HepG2 (cell line): ENCODE measurements around the gene SOAT2. TPM values are rescaled to one million over a fixed set of nuclear protein-coding genes. Genes with fewer than 3 reads are reported as not detected.

Source experiments
- ATAC-seq: fragments of 200-7000 bp; cut with Tn5 transposase; 3 replicates; pipeline ENCODE4 v1.9.1; 2020; ENCODE audit warnings: mild to moderate bottlenecking, moderate library complexity
- BruUV-seq: library from RNA; stranded (reverse); fragments of 400-500 nt; replicated peaks from 2 replicates; lab custom pipeline; 2021; lab: Mats Ljungman, UMichigan
- CTCF ChIA-PET: fragments of 300-600 bp; formaldehyde crosslinking; extraction: SDS; loops from one replicate; lab custom pipeline; 2021; ENCODE audit warnings: low total read pairs, inconsistent platforms, low intra/inter-chr PET ratio; lab: Yijun Ruan, JAX
- POLR2A ChIA-PET: fragments of 350-600 bp; sonication (Branson Sonifier 250); formaldehyde crosslinking; loops from one replicate; lab custom pipeline; 2020; ENCODE audit warnings: antibody characterized with exemption, inconsistent platforms; lab: Yijun Ruan, JAX
- DNase-seq: peaks from one replicate; pipeline ENCODE4 v3.0.0-alpha.2; 2015; ENCODE audit warnings: low spot score
- FAIRE-seq: peaks from 3 replicates; lab custom pipeline; 2011; peaks lifted over from hg19 to GRCh38; lab: Jason Lieb, UNC
- H2AFZ ChIP-seq: one replicate; pipeline ENCODE4 v1.6.1; 2011; ENCODE audit warnings: low read length, inconsistent platforms
- H3K27ac ChIP-seq: fragments of 300-600 bp; 3 replicates; pipeline ENCODE4 v1.8.0; 2011; ENCODE audit warnings: mixed run types, mild to moderate bottlenecking, mixed read lengths, low read length, inconsistent platforms; ENCODE audit not compliant: insufficient read depth; ENCODE audit errors: extremely low read length
- H3K27me3 ChIP-seq, 2 experiments: fragments of 200-600 bp in 1 of 2; 2 replicates in 1 of 2; 3 replicates in 1 of 2; pipeline versions ENCODE4 v1.6.0 to v1.8.0; 2011; ENCODE audit warnings: low read length in 2 of 2, mild to moderate bottlenecking in 2 of 2, moderate library complexity in 2 of 2, inconsistent platforms in 1 of 2; ENCODE audit not compliant: insufficient read depth in 2 of 2, control insufficient read depth in 1 of 2
- H3K36me3 ChIP-seq, 2 experiments: fragments of 200-600 bp in 1 of 2; replicated peaks in 1 of 2; 2 replicates in 1 of 2; 3 replicates in 1 of 2; pipeline versions ENCODE4 v1.5.1 to v1.8.0; 2011; ENCODE audit warnings: low read length in 2 of 2, inconsistent platforms in 1 of 2; ENCODE audit not compliant: insufficient read depth in 2 of 2, control insufficient read depth in 1 of 2
- H3K4me1 ChIP-seq: 2 replicates; pipeline ENCODE4 v1.5.1; 2012; ENCODE audit warnings: low read length, inconsistent platforms; ENCODE audit not compliant: insufficient read depth
- H3K4me2 ChIP-seq: 2 replicates; pipeline ENCODE4 v1.6.0; 2011; ENCODE audit warnings: low read depth, low read length, inconsistent platforms
- H3K4me3 ChIP-seq, 3 experiments: fragments of 200-600 bp in 1 of 3; sonication (generic), shearing (Covaris generic) in 1 of 3; replicated peaks in 1 of 3; 2 replicates each; pipeline ENCODE4 v1.5.1; 2011 to 2016; ENCODE audit warnings: low read length in 3 of 3, inconsistent platforms in 2 of 3, low read depth in 2 of 3, mild to moderate bottlenecking in 2 of 3, control low read depth in 1 of 3, mixed read lengths in 1 of 3; ENCODE audit not compliant: insufficient read depth in 1 of 3
- H3K79me2 ChIP-seq: one replicate; pipeline ENCODE4 v1.6.1; 2011; ENCODE audit warnings: low read length, inconsistent platforms; ENCODE audit not compliant: insufficient read depth
- H3K9ac ChIP-seq: 2 replicates; pipeline ENCODE4 v1.6.0; 2011; ENCODE audit warnings: mild to moderate bottlenecking, low read depth, low read length, inconsistent platforms; ENCODE audit not compliant: insufficient read depth
- H3K9me3 ChIP-seq: 2 replicates; pipeline ENCODE4 v1.5.1; 2012; ENCODE audit warnings: mild to moderate bottlenecking, low read length
- H4K20me1 ChIP-seq: 2 replicates; pipeline ENCODE4 v1.6.0; 2011; ENCODE audit warnings: inconsistent platforms, mild to moderate bottlenecking, low read length, moderate library complexity; ENCODE audit not compliant: insufficient read depth
- CERS6 ChIP-seq: sonication (generic); formaldehyde crosslinking; IDR thresholded peaks from 2 replicates; pipeline ENCODE4 v1.5.0; 2020; ENCODE audit warnings: missing genetic modification reagents
- GATA4 ChIP-seq: sonication (generic); IDR thresholded peaks from 2 replicates; pipeline ENCODE4 v1.6.1; 2016; ENCODE audit warnings: antibody characterized with exemption, low read depth, borderline replicate concordance
- GATAD2A ChIP-seq: IDR thresholded peaks from 2 replicates; pipeline ENCODE4 v1.6.1; 2016
- GLI4 ChIP-seq: sonication (generic); formaldehyde crosslinking; IDR thresholded peaks from 2 replicates; pipeline ENCODE4 v1.5.1; 2020; ENCODE audit warnings: missing genetic modification reagents, mild to moderate bottlenecking, moderate library complexity, borderline replicate concordance
- HCFC1 ChIP-seq: fragments of 150-350 bp; IDR thresholded peaks from 2 replicates; pipeline ENCODE4 v1.6.1; 2014; ENCODE audit warnings: low read depth, low read length
- HDAC1 ChIP-seq: sonication (generic); formaldehyde crosslinking; IDR thresholded peaks from 2 replicates; pipeline ENCODE4 v1.5.1; 2020; ENCODE audit warnings: mild to moderate bottlenecking, missing genetic modification reagents
- KDM5A ChIP-seq: fragments of 200-600 bp; sonication (generic); IDR thresholded peaks from 2 replicates; pipeline ENCODE4 v1.7.0; 2018; ENCODE audit warnings: antibody characterized with exemption, mild to moderate bottlenecking, low read length, borderline replicate concordance
- NFIC ChIP-seq: IDR thresholded peaks from 2 replicates; pipeline ENCODE4 v1.6.1; 2012; ENCODE audit warnings: mild to moderate bottlenecking, low read length, inconsistent platforms
- NR2F6 ChIP-seq, 2 experiments: IDR thresholded peaks; 2 replicates each; pipeline ENCODE4 v1.6.1; 2016; ENCODE audit warnings: antibody characterized with exemption in 1 of 2, mild to moderate bottlenecking in 1 of 2
- PATZ1 ChIP-seq: sonication (generic); formaldehyde crosslinking; IDR thresholded peaks from 2 replicates; pipeline ENCODE4 v1.4.0; 2020; ENCODE audit warnings: missing genetic modification reagents
- SRSF4 ChIP-seq: fragments of 200-400 bp; formaldehyde crosslinking; IDR thresholded peaks from one replicate; pipeline ENCODE4 v1.6.1; 2018; ENCODE audit warnings: mild to moderate bottlenecking, low read depth, low read length, moderate library complexity; ENCODE audit not compliant: poor library complexity, severe bottlenecking
- TBX2 ChIP-seq: sonication (generic); formaldehyde crosslinking; IDR thresholded peaks from 2 replicates; pipeline ENCODE4 v1.5.0; 2020; ENCODE audit warnings: missing genetic modification reagents, mild to moderate bottlenecking, borderline replicate concordance
- TFAP4 ChIP-seq: sonication (generic); IDR thresholded peaks from 2 replicates; pipeline ENCODE4 v1.6.1; 2016; ENCODE audit warnings: low read depth, borderline replicate concordance
- XRCC5 ChIP-seq: fragments of 200-400 bp; formaldehyde crosslinking; optimal IDR thresholded peaks from 2 replicates; pipeline ENCODE3; 2017; ENCODE audit warnings: mild to moderate bottlenecking, low read length
- ZKSCAN5 ChIP-seq: sonication (generic); formaldehyde crosslinking; IDR thresholded peaks from 2 replicates; pipeline ENCODE4 v1.5.1; 2020; ENCODE audit warnings: mild to moderate bottlenecking, missing genetic modification reagents
- ZNF138 ChIP-seq: sonication (generic); formaldehyde crosslinking; IDR thresholded peaks from 2 replicates; pipeline ENCODE4 v1.5.0; 2020; ENCODE audit warnings: mild to moderate bottlenecking, low read depth, missing genetic modification reagents
- ZNF30 ChIP-seq: sonication (generic); formaldehyde crosslinking; IDR thresholded peaks from 2 replicates; pipeline ENCODE4 v1.5.0; 2020; ENCODE audit warnings: mild to moderate bottlenecking, missing genetic modification reagents
- ZNF329 ChIP-seq: sonication (generic); formaldehyde crosslinking; IDR thresholded peaks from 2 replicates; pipeline ENCODE4 v1.9.0; 2021; ENCODE audit warnings: low read depth, mild to moderate bottlenecking, missing genetic modification reagents
- ZNF543 ChIP-seq: sonication (generic); formaldehyde crosslinking; IDR thresholded peaks from 2 replicates; pipeline ENCODE4 v1.4.0; 2020; ENCODE audit warnings: mild to moderate bottlenecking, missing genetic modification reagents
- ZNF576 ChIP-seq: sonication (generic); formaldehyde crosslinking; IDR thresholded peaks from 2 replicates; pipeline ENCODE4 v1.4.0; 2020; ENCODE audit warnings: mild to moderate bottlenecking, missing genetic modification reagents
- WGBS: methylation state at CpG from one replicate; pipeline ENCODE4 v1.1.6; 2017; ENCODE audit warnings: low lambda C conversion rate; 5-methylcytosine and 5-hydroxymethylcytosine counted together
- in situ Hi-C: cut with HindIII; loops from 2 replicates; pipeline ENCODE4 v1.10.0; 2017; ENCODE audit warnings: low pct_unique_long_range_greater_than_20kb; ENCODE audit not compliant: extremely low pct_ligation_motif_present
- intact Hi-C: fragments of 100-400 bp; cut with micrococcal nuclease; formaldehyde crosslinking; loops from one replicate; pipeline ENCODE4 v1.10.0; 2022; ENCODE audit not compliant: unreplicated experiment
- polyA plus RNA-seq, 8 experiments: library from polyadenylated mRNA; depleted of rRNA in 3 of 8; stranded (reverse) in 7 of 8; unstranded in 1 of 8; fragments of >200 nt; fragmentation: Illumina TruSeq in 4 of 8; extraction: Trizol in 4 of 8; gene quantifications; 2 replicates each; pipeline versions ENCODE4 v1.2.1 to v1.2.3, GENCODE V29; 2011 to 2016; ENCODE audit warnings: low read depth in 4 of 8, missing spikeins in 1 of 8, mixed read lengths in 1 of 8; ENCODE audit not compliant: insufficient read depth in 1 of 8
- total RNA-seq, 5 experiments: library from RNA; depleted of rRNA; stranded (reverse); fragments of >200 nt; fragmentation: Illumina TruSeq; extraction: Trizol; gene quantifications; 2 replicates each; pipeline ENCODE4 v1.2.3, GENCODE V29; 2016; ENCODE audit warnings: low read depth in 1 of 5
- TF ChIP-seq, protein P1 (sequence below): sonication (generic); formaldehyde crosslinking; IDR thresholded peaks from 2 replicates; pipeline ENCODE4 v1.5.0; 2020; ENCODE audit warnings: missing genetic modification reagents, mild to moderate bottlenecking, borderline replicate concordance

SOAT2 gene
- total and polyA plus RNA-seq, 2 of the 13 experiments (the other 11 are each of a cell fraction or from before 2014, with no cell fraction given): 14.9 to 108 TPM

GRCh38 chr12:53056296-53056695 is 47.0 kb upstream of the SOAT2 start (continued):
- TF ChIP-seq PATZ1 (CRISPR knock-in tag): no peak
- no peak for TF ChIP-seq ZNF543
- no peak for TF ChIP-seq GATAD2A (CRISPR knock-in tag)
- no peak for TF ChIP-seq TFAP4
- no peak for TF ChIP-seq ZNF30 (CRISPR knock-in tag)
- TF ChIP-seq TBX2 (CRISPR knock-in tag): no peak
- no peak for TF ChIP-seq ZNF138 (CRISPR knock-in tag)
- no peak for TF ChIP-seq ZNF576
- TF ChIP-seq, protein P1, sequence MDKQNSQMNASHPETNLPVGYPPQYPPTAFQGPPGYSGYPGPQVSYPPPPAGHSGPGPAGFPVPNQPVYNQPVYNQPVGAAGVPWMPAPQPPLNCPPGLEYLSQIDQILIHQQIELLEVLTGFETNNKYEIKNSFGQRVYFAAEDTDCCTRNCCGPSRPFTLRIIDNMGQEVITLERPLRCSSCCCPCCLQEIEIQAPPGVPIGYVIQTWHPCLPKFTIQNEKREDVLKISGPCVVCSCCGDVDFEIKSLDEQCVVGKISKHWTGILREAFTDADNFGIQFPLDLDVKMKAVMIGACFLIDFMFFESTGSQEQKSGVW: no peak
- TF ChIP-seq, all 625 proteins: peak for 0

DNA sequence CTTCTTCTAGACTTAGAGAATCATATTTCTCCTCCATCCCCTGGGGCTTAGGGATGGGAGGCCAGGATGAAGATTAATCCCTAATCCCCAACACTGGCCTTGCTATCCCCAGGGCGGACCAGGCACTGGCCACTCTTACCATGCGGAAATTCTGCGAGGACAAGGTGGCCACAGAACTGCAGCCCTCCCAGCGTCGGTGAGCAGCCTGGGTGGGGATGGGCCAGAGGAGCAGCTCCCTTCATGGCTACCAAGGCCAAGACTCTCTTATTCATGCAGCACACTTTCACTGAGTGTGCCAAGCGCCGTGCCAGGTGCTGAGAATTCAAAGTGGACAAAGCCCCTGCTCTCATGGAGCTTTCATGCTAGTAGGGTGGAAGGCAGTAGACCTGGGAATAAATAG is 46.4 kb upstream of the SOAT2 start:
- FAIRE-seq: no peak
- Histone ChIP-seq H4K20me1 (no peaks in the 10 kb centered on the region), H3K4me1 (peaks cover 41% of the 10 kb centered on the region), H3K4me2 (no peak overlapping the region), H3K9ac (no peak overlapping the region), H3K27me3 (no peaks in the 10 kb centered on the region), H3K79me2 (peaks cover 6% of the 10 kb centered on the region), H3K36me3 (0 out of 5 replicates have a peak, but pooled peaks cover 0 to 7% of the 10 kb centered on the region in 2 experiments), H3K27ac (no peak overlapping the region), H2AFZ (no peak overlapping the region), H3K9me3 (no peaks in the 10 kb centered on the region), H3K4me3 (no peak overlapping the region)
- no peak for ATAC-seq
- intact Hi-C loops (no loop called here), in situ Hi-C loops (no loop called here)
- CTCF ChIA-PET: no interaction called here
- WGBS: 97% methylated on average over 7 of the region's 7 CpGs
- DNase-seq: no peak
- no TSS peak for BruUV-seq
- POLR2A ChIA-PET: interaction anchor here (1.1 to 4.6 kb wide), 3 partner anchors 9 to 46 kb away, joined by 3 to 23 read pairs (median 4); partner anchors contain the start of gene SOAT2
- TF ChIP-seq ZNF329 (CRISPR knock-in tag) (no peak), GATA4 (no peak), GLI4 (CRISPR knock-in tag) (no peak), XRCC5 (no peak), HCFC1 (no peak), SRSF4 (no peak), KDM5A (no peak), CERS6 (CRISPR knock-in tag) (no peak), HDAC1 (CRISPR knock-in tag) (no peak), NFIC (no peak), ZKSCAN5 (no peak), NR2F6 (IDR thresholded peaks at IDR 0.05) (no peak), NR2F6 (CRISPR knock-in tag; IDR thresholded peaks at IDR 0.05) (no peak)
